IPS-18c (cell line): ENCODE measurements around the gene PPP1R1C.
"Not testable (repeated sequence)": the region's sequence is repeated elsewhere in the genome, so short reads cannot be mapped to it uniquely, and the experiment has no call there.

Experiments
- H3K4me3 ChIP-seq: 2 replicates; pipeline ENCODE4 v1.7.0; 2013; ENCODE audit warnings: low read depth, mild to moderate bottlenecking, low read length, moderate library complexity; ENCODE audit not compliant: insufficient read depth
- H3K9me3 ChIP-seq: one replicate; pipeline ENCODE4 v1.6.1; 2013; ENCODE audit warnings: mild to moderate bottlenecking, low read length, moderate library complexity; ENCODE audit not compliant: control insufficient read depth, insufficient read depth

The PPP1R1C gene

DNA sequence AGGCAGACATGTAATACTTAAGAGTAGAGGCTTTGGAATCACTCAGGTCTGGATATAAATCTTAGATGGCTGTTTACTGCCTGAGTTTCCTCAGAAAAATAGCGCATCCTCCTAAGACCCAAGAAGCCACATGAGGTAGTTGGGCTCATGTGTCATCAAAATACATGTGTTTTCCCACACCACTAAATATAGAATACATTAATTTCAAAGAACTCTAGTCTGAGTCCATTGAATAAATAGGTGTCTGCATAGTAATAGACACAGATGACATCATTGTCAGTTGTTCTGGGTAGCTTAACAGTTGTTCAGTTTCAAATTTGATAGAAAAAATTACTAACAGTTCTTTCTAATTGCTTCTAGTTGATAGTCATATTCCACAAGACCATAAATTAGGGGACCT, 9.6 kb downstream of the PPP1R1C start:
- no peaks in the 10 kb centered on the region for H3K9me3 ChIP-seq
- H3K4me3 ChIP-seq: no peak overlapping the region

GRCh38 chr2:181998041-181998835, 12.6 kb downstream of the PPP1R1C start:
- H3K4me3 ChIP-seq: no peak overlapping the region
- H3K9me3 ChIP-seq: no peaks in the 10 kb centered on the region

GRCh38 chr2:181998891-181999654, 13.4 kb downstream of the PPP1R1C start:
- Histone ChIP-seq H3K9me3 (no peaks in the 10 kb centered on the region), H3K4me3 (no peak overlapping the region)

DNA sequence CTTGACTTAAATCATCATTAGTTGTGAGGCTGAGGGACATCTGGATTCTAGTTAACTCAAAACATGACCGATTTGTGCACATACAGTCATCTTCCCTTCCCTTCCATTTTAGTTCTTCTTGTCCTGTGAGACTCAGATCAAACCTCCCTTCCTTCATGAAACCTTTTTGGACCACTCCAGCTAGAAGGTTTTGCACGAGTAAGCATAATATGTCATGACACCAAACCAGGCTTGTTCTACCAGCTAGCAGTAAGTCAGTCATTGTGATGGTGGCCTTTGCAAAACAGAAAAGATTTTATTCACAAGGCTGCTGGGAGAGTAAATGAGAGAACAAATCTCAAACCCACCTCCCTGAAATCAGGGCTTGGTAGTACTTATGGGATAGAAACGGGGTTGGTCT, 14.3 kb downstream of the PPP1R1C start:
- no peaks in the 10 kb centered on the region for H3K9me3 ChIP-seq

DNA sequence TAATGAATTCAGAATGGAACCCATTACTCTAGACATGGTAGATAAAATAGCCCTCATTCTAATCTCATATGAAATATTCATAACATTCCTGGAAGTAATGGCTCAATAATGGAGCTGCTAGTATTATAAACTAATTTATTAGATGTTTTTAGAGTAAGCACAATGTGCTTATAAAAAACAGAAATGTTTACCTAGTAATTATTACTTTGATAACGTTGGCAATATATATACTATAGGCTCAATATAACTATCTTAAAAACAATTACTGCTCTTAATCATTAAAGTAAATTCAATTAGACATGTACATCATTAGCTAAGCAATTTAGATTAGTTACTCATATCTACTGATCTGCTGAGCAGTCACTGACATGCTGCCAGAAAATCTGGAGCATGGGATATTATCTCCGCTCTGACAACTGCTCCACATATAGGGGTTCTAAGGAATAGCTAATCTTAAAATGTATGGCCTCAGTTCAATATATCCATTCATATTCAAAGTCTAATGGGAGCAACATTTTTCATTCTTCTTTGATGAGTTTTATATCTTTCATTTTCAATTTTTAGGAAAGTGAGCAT, 19.4 kb downstream of the PPP1R1C start:
- H3K4me3 ChIP-seq: no peak overlapping the region
- no peaks in the 10 kb centered on the region for H3K9me3 ChIP-seq

More for the DNA sequence above, 14.3 kb downstream of the PPP1R1C start:
- no peak overlapping the region for H3K4me3 ChIP-seq

- no peaks in the 10 kb centered on the region for H3K9me3 ChIP-seq
- no peak overlapping the region for H3K4me3 ChIP-seq
These were observed 21.1 kb downstream of the PPP1R1C start for GRCh38 chr2:182006595-182007341.

GRCh38 chr2:182014284-182014683, 28.6 kb downstream of the PPP1R1C start:
- H3K4me3 ChIP-seq: no peak overlapping the region
- no peaks in the 10 kb centered on the region for H3K9me3 ChIP-seq

DNA sequence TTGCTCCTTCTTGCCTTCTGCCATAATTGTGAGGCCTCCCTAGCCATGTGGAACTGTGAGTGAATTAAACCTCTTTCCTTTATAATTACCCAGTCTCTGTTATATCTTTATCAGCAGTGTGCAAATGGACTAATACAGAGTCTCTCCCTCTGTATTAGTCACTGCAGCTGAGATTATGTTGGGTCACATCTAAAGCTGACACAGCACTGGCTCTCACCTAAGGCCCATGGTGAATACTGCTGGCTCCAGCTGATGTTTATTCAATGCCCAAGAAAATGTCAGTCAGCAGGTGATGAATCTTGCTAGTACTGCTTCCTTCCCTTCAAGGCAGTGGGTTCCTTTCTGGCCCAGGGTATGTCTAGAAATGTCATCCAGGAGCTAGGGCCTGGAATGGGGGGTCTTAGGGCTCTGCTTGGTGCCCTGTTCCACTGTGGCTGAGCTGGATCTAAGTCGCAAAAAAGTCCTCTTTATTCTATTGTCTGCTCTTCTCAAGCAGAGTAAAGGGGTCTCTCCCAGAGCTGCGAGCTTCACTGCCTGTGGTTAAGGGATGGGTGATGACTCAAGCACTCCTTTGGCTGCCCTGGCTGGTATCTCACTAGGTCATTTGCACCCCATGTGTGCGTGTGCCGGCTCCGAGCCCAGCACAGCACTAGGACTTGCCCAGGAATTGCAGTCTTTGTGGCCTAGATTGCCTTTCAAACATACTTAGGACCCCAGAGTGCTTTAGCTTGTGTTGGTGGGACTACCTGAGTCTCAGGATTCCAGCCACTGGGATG, 29.9 kb downstream of the PPP1R1C start:
- Histone ChIP-seq H3K9me3 (no peaks in the 10 kb centered on the region), H3K4me3 (no peak overlapping the region)

DNA sequence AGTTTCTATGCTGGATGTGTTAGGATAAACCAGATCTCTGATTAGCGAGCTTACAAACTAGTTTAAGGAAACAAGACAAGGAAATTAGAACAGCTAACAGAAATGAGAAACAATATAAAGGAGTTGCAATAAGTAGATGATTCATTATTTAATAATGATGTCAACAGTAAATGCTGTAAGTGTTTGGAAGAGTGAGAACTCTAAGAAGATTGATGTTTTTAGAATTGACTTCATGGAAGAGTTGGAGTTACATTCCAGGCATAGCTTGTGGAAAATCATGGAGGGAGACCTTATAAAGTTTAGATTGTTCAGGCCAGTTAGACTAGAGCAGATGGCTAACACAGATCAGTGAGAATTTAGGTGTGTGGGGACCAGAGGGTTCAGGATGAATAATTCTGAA, 32.6 kb downstream of the PPP1R1C start:
- H3K4me3 ChIP-seq: no peak overlapping the region
- no peaks in the 10 kb centered on the region for H3K9me3 ChIP-seq

- peaks cover 3% of the 10 kb centered on the region for H3K9me3 ChIP-seq
- no peak overlapping the region for H3K4me3 ChIP-seq
These were observed 34.1 kb downstream of the PPP1R1C start for GRCh38 chr2:182019731-182020130.

- H3K9me3 ChIP-seq: peaks cover 3% of the 10 kb centered on the region
- H3K4me3 ChIP-seq: no peak overlapping the region
These were observed 34.8 kb downstream of the PPP1R1C start for GRCh38 chr2:182020286-182021070.

DNA sequence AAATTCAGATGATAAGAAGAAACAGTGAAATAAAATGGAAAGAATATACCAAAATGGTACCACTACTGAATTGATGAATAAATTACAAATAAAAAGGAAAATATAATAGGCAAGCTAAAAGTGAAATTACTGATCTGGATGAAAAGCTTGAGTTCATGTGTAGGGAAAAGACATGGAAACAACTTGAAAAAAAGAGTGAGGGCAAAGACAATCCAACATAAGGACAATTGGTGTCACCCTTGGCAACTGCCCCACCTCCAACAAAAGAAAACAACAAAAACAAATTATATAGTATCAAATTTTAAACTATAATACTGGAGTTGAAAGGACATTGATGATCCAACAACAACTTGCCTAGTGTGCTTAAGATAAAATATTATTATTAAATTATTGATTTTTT, 37.6 kb downstream of the PPP1R1C start:
- no peak overlapping the region for H3K4me3 ChIP-seq
- peaks cover 3% of the 10 kb centered on the region for H3K9me3 ChIP-seq

GRCh38 chr2:182030875-182031274, 45.2 kb downstream of the PPP1R1C start:
- H3K9me3 ChIP-seq: not testable (repeated sequence)
- H3K4me3 ChIP-seq: peak overlapping the region; percentile 50

- H3K4me3 ChIP-seq: no peak overlapping the region
- H3K9me3 ChIP-seq: no peaks in the 10 kb centered on the region
These were observed 46.3 kb downstream of the PPP1R1C start for GRCh38 chr2:182031956-182032355.

- H3K4me3 ChIP-seq: no peak overlapping the region
- no peaks in the 10 kb centered on the region for H3K9me3 ChIP-seq
These were observed 47.8 kb downstream of the PPP1R1C start for GRCh38 chr2:182033449-182033848.

DNA sequence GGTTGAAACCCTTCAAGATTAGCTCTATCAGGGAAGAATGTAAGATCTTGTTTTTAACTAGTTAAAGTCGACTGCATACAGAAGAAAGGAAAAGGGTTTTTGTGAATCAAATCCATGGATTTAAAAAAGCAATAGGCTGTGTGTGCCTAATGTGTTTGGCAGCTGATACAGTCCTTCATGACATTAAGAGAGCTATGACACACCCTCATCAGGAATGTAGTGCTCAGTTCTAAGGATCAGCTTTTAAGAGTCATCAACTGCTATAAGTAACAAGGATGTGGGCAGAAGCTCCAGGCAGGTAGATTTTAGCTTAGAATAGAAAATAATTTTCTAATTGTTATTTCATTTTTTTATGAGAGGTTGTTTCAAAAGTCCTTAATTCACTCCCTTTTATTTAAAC, 52.9 kb downstream of the PPP1R1C start:
- Histone ChIP-seq H3K9me3 (no peaks in the 10 kb centered on the region), H3K4me3 (no peak overlapping the region)
